Fibroblast of lung (primary cell): Measurements from ENCODE around the gene DPP6. TPM values are rescaled to one million over a fixed set of nuclear protein-coding genes. Genes with fewer than 3 reads are reported as not detected.

Experiments used
- DNase-seq, 2 donors: peaks; one replicate each; pipeline versions ENCODE4 v3.0.0 to v3.0.0-alpha.2; 2010; ENCODE audit warnings: low read depth in 2 of 2
- H2AFZ ChIP-seq: 2 replicates; pipeline ENCODE4 v1.5.1; 2012; ENCODE audit warnings: low read length, control low read depth, inconsistent platforms
- H3K27ac ChIP-seq: 2 replicates; pipeline ENCODE4 v1.5.1; 2011; ENCODE audit warnings: low read length, control low read depth; ENCODE audit not compliant: insufficient read depth
- H3K27me3 ChIP-seq: 2 replicates; pipeline ENCODE4 v1.5.1; 2011; ENCODE audit warnings: mild to moderate bottlenecking, low read length; ENCODE audit not compliant: control insufficient read depth, insufficient read depth
- H3K36me3 ChIP-seq: 2 replicates; pipeline ENCODE4 v1.5.1; 2011; ENCODE audit warnings: low read length; ENCODE audit not compliant: control insufficient read depth, insufficient read depth
- H3K4me1 ChIP-seq: 2 replicates; pipeline ENCODE4 v1.5.1; 2011; ENCODE audit warnings: low read length; ENCODE audit not compliant: control insufficient read depth, insufficient read depth; ENCODE audit errors: extremely low read depth
- H3K4me2 ChIP-seq: 2 replicates; pipeline ENCODE4 v1.5.1; 2011; ENCODE audit warnings: low read length, control low read depth; ENCODE audit not compliant: insufficient read depth; ENCODE audit errors: extremely low read depth
- H3K4me3 ChIP-seq, 4 experiments: fragments of 200-600 bp in 1 of 4; sonication (generic) in 1 of 4; replicated peaks in 1 of 4; 2 replicates each; pipeline ENCODE4 v1.5.1; 2011 to 2016; ENCODE audit warnings: low read length in 4 of 4, low read depth in 3 of 4, mild to moderate bottlenecking in 3 of 4, control low read depth in 2 of 4, inconsistent platforms in 1 of 4, mixed read lengths in 1 of 4; ENCODE audit not compliant: insufficient read depth in 1 of 4; ENCODE audit errors: control extremely low read depth in 1 of 4
- H3K79me2 ChIP-seq: 2 replicates; pipeline ENCODE4 v1.5.1; 2012; ENCODE audit warnings: mild to moderate bottlenecking, low read length, inconsistent platforms; ENCODE audit not compliant: control insufficient read depth, insufficient read depth
- H3K9ac ChIP-seq: 2 replicates; pipeline ENCODE4 v1.5.1; 2011; ENCODE audit warnings: mild to moderate bottlenecking, low read length, control low read depth; ENCODE audit not compliant: insufficient read depth
- H3K9me3 ChIP-seq: 2 replicates; pipeline ENCODE4 v1.5.1; 2012; ENCODE audit warnings: low read depth, low read length; ENCODE audit not compliant: control insufficient read depth, insufficient read depth
- H4K20me1 ChIP-seq: 2 replicates; pipeline ENCODE4 v1.5.1; 2011; ENCODE audit warnings: low read length; ENCODE audit not compliant: control insufficient read depth, insufficient read depth; ENCODE audit errors: extremely low read depth
- EZH2 ChIP-seq: IDR thresholded peaks from 2 replicates; pipeline ENCODE4 v1.5.1; 2012; ENCODE audit warnings: low read length, control low read depth, mild to moderate bottlenecking; ENCODE audit errors: missing control alignments
- polyA plus RNA-seq, 2 donors: library from polyadenylated mRNA; depleted of rRNA in 1 of 2; stranded (reverse) in 1 of 2; unstranded in 1 of 2; fragments of >200 nt; gene quantifications; 2 replicates each; pipeline ENCODE4 v1.2.1, GENCODE V29; 2011 to 2012; ENCODE audit warnings: missing spikeins in 1 of 2
- total RNA-seq: library from RNA; depleted of rRNA; stranded (reverse); fragments of >200 nt; gene quantifications from 2 replicates; pipeline ENCODE4 v1.2.1, GENCODE V29; 2014
- TF ChIP-seq, protein P1 (sequence below), 2 donors: IDR thresholded peaks in 1 of 2; conservative IDR thresholded peaks in 1 of 2; 1 replicate in 1 of 2; 2 replicates in 1 of 2; pipeline ENCODE4 v1.5.1; 2011 to 2012; ENCODE audit warnings: low read length in 2 of 2, control low read depth in 1 of 2, inconsistent platforms in 1 of 2, low read depth in 1 of 2, mild to moderate bottlenecking in 1 of 2

The DPP6 gene
- total and polyA plus RNA-seq, 2 donors (not counting 1 experiment from before 2014, with no cell fraction given) = not detected

DNA sequence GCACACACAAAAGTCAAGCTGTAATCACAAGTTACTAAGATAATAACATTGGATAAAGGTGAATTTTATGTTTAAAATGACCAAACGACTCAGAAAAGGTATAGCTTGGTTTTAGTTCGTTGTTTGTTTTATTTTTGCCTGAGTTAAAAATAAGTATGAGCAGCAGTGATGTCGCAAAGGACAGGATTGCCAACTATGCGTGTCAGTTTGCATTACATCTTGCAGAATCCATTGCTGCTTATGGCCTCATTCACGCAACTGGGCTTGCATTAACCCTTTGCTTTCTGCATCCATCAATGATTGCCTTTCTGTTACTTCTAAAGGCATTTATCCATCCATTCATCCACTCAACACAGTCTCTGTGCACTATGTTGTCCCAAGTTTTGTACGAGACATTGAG is 389.6 kb downstream of the DPP6 start:
- Histone ChIP-seq H2AFZ (no peak overlapping the region), H3K4me1 (no peaks in the 10 kb centered on the region), H3K4me2 (no peak overlapping the region), H3K9me3 (no peaks in the 10 kb centered on the region), H3K27me3 (no peaks in the 10 kb centered on the region), H3K4me3 (no peak overlapping the region), H3K36me3 (no peaks in the 10 kb centered on the region), H3K27ac (no peak overlapping the region), H3K9ac (no peak overlapping the region), H4K20me1 (no peaks in the 10 kb centered on the region), H3K79me2 (no peaks in the 10 kb centered on the region)
- TF ChIP-seq EZH2 = no peak
- TF ChIP-seq, protein P1, sequence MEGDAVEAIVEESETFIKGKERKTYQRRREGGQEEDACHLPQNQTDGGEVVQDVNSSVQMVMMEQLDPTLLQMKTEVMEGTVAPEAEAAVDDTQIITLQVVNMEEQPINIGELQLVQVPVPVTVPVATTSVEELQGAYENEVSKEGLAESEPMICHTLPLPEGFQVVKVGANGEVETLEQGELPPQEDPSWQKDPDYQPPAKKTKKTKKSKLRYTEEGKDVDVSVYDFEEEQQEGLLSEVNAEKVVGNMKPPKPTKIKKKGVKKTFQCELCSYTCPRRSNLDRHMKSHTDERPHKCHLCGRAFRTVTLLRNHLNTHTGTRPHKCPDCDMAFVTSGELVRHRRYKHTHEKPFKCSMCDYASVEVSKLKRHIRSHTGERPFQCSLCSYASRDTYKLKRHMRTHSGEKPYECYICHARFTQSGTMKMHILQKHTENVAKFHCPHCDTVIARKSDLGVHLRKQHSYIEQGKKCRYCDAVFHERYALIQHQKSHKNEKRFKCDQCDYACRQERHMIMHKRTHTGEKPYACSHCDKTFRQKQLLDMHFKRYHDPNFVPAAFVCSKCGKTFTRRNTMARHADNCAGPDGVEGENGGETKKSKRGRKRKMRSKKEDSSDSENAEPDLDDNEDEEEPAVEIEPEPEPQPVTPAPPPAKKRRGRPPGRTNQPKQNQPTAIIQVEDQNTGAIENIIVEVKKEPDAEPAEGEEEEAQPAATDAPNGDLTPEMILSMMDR (conservative IDR thresholded peaks at IDR 0.05 in 1 of 2, IDR thresholded peaks at IDR 0.05 in 1 of 2; ENCODE audit: low read depth in 1 of 2, low read length in 2 of 2) = no peak
- DNase-seq = no peak

GRCh38 chr7:154442939-154443338 is 390.7 kb downstream of the DPP6 start:
- no peaks in the 10 kb centered on the region for H4K20me1 ChIP-seq

GRCh38 chr7:154450451-154450850 is 398.3 kb downstream of the DPP6 start:
- Histone ChIP-seq H3K9me3 (no peaks in the 10 kb centered on the region), H3K4me2 (no peak overlapping the region), H3K79me2 (no peaks in the 10 kb centered on the region), H3K4me1 (no peaks in the 10 kb centered on the region), H3K4me3 (no peak overlapping the region), H2AFZ (no peak overlapping the region), H3K27me3 (no peaks in the 10 kb centered on the region), H3K9ac (no peak overlapping the region), H4K20me1 (no peaks in the 10 kb centered on the region), H3K27ac (no peak overlapping the region), H3K36me3 (no peaks in the 10 kb centered on the region)
- DNase-seq = no peak
- TF ChIP-seq EZH2 = no peak

More at GRCh38 chr7:154442939-154443338, 390.7 kb downstream of the DPP6 start:
- TF ChIP-seq, protein P1 (conservative IDR thresholded peaks at IDR 0.05 in 1 of 2, IDR thresholded peaks at IDR 0.05 in 1 of 2; ENCODE audit: low read depth in 1 of 2, low read length in 2 of 2) = no peak
- TF ChIP-seq EZH2 = no peak
- no peak overlapping the region for H3K9ac ChIP-seq
- H3K4me1 ChIP-seq = no peaks in the 10 kb centered on the region
- H3K36me3 ChIP-seq = no peaks in the 10 kb centered on the region
- H3K4me2 ChIP-seq = no peak overlapping the region
- no peak overlapping the region for H3K4me3 ChIP-seq
- no peaks in the 10 kb centered on the region for H3K27me3 ChIP-seq
- H3K79me2 ChIP-seq = no peaks in the 10 kb centered on the region
- no peak overlapping the region for H2AFZ ChIP-seq
- DNase-seq = no peak
- H3K27ac ChIP-seq = no peak overlapping the region
- no peaks in the 10 kb centered on the region for H3K9me3 ChIP-seq
